Measurements from ENCODE around the gene RAC2.

The RAC2 gene

GRCh38 chr22:37244114-37244921 lies at the start of gene RAC2:
Gene RAC2, minus strand, starts transcription at chr22:37244269. Its CDS starts 121 bp downstream, at chr22:37244148.
- no peak for TF ChIP-seq CTCF (IDR thresholded peaks at IDR 0.05; ENCODE audit: control insufficient read depth, insufficient read depth, low read depth, low read length, missing control alignments)
- H3K4me3 ChIP-seq (ENCODE audit: control insufficient read depth, low read depth, low read length), result peak within 1 kb of the TSS; percentile 41
- no peak for DNase-seq (ENCODE audit: low read depth)

- TF ChIP-seq CTCF (IDR thresholded peaks at IDR 0.05; ENCODE audit: control insufficient read depth, insufficient read depth, low read depth, low read length, missing control alignments), result no peak
- no peak overlapping the region for H3K4me3 ChIP-seq (ENCODE audit: control insufficient read depth, low read depth, low read length)
- no peak for DNase-seq (ENCODE audit: low read depth)
Measured at GRCh38 chr22:37293172-37293571, 49.1 kb upstream of the RAC2 start.

DNA sequence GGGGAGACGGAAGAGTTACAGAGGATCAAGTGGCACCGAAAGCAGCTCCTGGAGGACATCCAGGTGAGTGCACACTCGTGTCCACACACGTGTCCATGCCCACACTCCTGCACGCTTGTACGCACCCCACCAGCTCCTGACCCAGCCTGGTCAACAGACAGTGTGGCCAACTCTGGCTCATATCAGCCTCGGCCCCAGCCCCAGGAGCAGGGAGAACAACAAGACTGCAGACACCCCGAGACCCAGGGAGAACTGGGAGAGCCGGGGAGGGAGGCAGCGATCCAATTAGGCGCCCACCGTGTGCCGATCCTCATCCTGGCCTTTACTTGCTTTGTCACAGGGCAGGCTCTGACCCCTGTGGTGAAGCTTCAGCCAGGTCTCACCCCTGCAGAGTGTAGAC lies 48.6 kb upstream of the RAC2 start:
- H3K4me3 ChIP-seq (ENCODE audit: control insufficient read depth, low read depth, low read length), result no peak overlapping the region
- no peak for DNase-seq (ENCODE audit: low read depth)
- no peak for TF ChIP-seq CTCF (IDR thresholded peaks at IDR 0.05; ENCODE audit: control insufficient read depth, insufficient read depth, low read depth, low read length, missing control alignments)

DNA sequence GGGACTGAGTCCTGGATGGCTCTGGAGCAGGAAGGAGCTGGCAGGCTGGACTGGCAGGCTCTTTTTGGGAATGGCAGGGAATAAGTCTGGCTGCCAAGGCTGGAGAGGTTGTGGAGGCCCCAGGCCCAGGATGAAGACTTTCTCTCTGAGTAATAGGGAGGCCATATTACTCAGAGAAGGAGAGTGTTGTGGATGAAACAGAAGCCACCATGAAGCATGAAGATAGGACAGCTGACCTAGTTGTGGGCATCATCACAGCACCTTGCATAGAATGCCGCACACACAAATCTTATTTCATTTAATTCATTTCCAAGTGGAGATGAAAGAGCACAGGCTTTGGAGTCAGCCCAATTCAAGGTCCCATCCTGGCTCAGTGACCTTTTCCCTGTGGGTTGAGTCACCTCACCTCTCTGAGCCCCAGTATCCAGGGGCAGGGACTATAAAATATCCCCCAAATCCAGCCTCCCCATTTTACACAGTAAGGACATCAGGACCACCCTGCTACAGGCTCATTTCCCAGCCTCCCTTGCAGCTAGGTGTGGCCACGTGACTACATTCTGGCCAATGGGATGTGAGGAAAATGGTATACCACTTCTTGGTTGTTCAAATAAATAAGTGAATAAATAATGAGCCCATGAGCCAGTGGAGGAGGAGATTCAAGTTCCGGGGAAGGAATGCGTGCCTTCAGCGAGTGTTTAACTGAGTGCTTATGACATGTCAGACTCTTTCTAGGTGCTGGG lies 47.7 kb upstream of the RAC2 start:
- no peak for DNase-seq (ENCODE audit: low read depth)
- H3K4me3 ChIP-seq (ENCODE audit: control insufficient read depth, low read depth, low read length), result no peak overlapping the region
- TF ChIP-seq CTCF (IDR thresholded peaks at IDR 0.05; ENCODE audit: control insufficient read depth, insufficient read depth, low read depth, low read length, missing control alignments), result no peak

DNA sequence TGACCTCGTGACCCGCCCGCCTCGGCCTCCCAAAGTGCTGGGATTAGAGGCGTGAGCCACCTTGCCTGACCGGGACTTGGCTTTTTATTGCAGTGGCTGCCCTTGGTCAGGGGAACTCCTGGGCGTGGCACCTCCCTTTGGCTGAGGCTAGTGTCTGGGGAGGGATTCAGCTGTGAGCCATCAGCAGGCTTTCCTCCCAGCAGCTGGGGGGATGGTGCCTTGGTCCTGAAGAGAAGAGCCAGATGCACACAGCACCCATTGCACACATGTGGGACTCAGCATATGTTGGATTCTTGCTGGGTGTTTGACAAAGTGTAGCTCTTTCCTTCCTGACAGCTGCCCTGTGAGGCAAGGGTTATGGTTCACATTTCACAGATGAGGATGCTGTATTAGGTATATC lies 46.7 kb upstream of the RAC2 start:
- DNase-seq (ENCODE audit: low read depth), result no peak
- TF ChIP-seq CTCF (IDR thresholded peaks at IDR 0.05; ENCODE audit: control insufficient read depth, insufficient read depth, low read depth, low read length, missing control alignments), result no peak
- no peak overlapping the region for H3K4me3 ChIP-seq (ENCODE audit: control insufficient read depth, low read depth, low read length)

- TF ChIP-seq CTCF (IDR thresholded peaks at IDR 0.05; ENCODE audit: control insufficient read depth, insufficient read depth, low read depth, low read length, missing control alignments), result no peak
Measured at GRCh38 chr22:37289156-37289735, 45.2 kb upstream of the RAC2 start.

More at GRCh38 chr22:37289156-37289735, 45.2 kb upstream of the RAC2 start:
- no peak for DNase-seq (ENCODE audit: low read depth)
- no peak overlapping the region for H3K4me3 ChIP-seq (ENCODE audit: control insufficient read depth, low read depth, low read length)

Data from AG09309 (cell line).